HG03558 (cell line): ENCODE measurements around the gene NUP42.
"Not testable (repeated sequence)": the region's sequence is repeated elsewhere in the genome, so short reads cannot be mapped to it uniquely, and the experiment has no call there.

Experiments used
- ATAC-seq: cut with Tn5 transposase; IDR thresholded peaks from one replicate; pipeline ENCODE4 v1.9.1; 2021; ENCODE audit warnings: moderate number of reproducible peaks; ENCODE audit not compliant: unreplicated experiment; ENCODE audit errors: extremely low read depth

The NUP42 gene

GRCh38 chr7:23197745-23198144 is 15.9 kb downstream of the NUP42 start:
- not testable (repeated sequence) for ATAC-seq

- no peak for ATAC-seq
These were observed 18.5 kb downstream of the NUP42 start for GRCh38 chr7:23200331-23200730.

- no peak for ATAC-seq
These were observed 22.4 kb downstream of the NUP42 start for GRCh38 chr7:23204241-23204640.

GRCh38 chr7:23205577-23205908 is 23.7 kb downstream of the NUP42 start:
- no peak for ATAC-seq

DNA sequence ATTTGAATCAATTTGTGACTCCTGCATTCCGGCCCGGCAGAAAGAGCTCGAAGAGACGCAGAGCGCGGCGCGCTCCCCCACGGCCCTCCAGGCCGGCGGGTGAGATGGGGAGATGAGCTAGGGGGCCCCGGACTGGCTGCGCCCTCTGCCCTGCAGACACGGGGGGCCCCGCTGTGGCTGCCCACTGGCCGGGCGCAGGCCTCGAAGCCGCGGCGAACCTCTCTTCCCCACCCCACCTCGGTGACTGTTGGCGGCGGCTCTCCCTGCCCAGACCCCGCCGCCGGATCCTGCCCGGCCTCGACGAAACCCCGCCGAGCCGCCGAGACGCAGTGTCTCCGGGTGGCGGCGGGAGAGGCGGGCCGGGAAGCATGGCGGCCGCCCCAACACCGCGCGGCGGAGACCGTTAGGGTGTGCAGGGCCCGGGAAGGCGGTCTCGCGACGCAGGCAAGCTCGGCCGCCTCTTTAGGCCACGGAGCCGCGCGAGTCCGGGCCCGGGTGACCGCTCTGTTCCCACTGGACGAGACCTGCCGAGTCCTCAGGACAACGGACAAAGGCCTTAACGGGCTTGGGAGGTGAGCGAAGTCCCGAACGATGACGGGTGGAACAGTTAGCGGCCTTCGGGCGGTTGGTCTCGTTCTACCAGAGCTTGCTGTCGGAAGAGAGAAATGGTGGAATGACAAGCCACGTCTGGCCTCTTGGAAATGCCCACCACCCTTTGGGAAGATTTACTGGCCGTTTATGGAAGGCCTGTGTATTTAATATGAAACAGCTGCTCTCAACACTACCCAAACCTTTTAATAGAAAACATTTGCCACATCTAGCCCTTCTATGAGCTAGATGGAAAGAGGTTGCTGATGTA is 24.3 kb downstream of the NUP42 start:
- no peak for ATAC-seq

GRCh38 chr7:23207021-23207420 is 25.2 kb downstream of the NUP42 start:
- no peak for ATAC-seq

GRCh38 chr7:23207884-23208283 is 26.0 kb downstream of the NUP42 start:
- ATAC-seq = no peak

DNA sequence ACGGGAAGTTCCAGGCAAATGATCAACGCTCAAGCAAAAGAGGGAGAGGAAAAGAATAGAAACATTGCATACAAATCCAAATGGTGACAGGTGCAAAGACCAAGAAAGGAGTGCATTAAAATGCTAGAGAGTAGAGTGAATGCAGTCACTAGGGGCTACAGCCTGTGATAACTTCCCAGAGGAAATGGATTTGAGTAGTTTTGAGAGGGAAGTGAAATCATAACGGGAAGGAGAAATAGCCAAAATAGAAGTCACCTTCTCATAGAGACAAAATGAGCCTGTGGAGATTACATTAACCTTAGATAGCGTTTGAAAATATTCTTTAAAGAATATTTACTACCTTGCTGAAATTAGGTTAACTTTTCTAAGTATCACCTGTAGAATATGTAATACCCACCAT is 26.5 kb downstream of the NUP42 start:
- no peak for ATAC-seq

DNA sequence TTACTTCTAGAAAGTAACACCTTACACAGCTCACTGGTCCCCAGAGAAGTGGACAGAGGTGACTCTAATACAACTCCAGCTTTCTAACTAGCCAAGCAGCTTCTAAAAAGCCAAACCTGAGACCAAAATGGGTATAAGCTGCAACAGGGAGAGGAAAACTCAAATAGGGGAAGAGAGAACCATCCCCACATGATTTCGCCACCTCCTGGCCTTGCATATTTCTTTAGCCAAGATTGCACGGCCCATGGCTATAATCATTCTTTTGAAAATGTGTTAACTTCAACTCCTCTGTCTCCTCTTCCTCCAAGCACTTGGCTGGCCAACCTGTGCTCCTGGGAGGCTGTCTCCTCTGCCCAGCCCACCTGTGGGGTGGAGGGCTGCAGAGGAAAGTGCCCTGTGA is 28.7 kb downstream of the NUP42 start:
- no peak for ATAC-seq

- ATAC-seq = no peak
These were observed 29.7 kb downstream of the NUP42 start for GRCh38 chr7:23211589-23211988.

DNA sequence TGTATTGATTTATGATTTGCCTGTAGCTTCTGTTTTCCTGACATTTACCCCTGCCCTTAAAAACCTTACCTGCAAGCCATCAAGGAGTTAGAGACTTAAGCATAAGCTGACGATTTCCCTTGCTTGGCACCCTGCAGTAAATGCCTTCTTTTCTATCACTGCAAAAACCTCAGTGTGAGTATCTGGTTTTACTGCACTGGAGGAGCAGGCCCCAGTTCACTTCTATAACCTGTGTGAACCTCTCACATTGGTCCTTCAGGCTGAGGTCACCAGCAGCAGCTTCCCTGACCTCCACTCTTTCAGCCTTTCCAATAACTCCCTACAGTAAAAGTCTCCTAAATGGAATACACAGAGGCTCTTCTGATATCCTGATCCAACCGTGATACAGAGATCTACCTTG is 30.5 kb downstream of the NUP42 start:
- ATAC-seq = no peak

DNA sequence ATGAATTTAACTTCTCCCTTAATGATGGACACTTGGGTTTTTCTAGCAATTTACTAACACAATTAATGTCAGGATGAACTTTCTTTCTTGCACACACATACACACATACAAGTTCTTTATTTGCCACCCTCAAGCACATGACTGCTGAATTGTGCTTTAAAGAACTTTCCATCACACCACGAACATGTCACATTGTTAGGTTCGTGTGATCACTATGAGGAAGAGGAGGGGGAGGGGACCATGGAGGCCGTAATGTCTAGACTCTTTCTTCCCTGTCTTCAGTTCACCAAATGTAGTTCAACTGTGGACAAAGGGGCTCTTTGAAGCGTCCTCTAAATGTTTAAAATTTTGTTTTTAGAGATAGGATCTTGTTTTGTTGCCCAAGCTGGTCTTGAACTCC is 31.0 kb downstream of the NUP42 start:
- no peak for ATAC-seq

DNA sequence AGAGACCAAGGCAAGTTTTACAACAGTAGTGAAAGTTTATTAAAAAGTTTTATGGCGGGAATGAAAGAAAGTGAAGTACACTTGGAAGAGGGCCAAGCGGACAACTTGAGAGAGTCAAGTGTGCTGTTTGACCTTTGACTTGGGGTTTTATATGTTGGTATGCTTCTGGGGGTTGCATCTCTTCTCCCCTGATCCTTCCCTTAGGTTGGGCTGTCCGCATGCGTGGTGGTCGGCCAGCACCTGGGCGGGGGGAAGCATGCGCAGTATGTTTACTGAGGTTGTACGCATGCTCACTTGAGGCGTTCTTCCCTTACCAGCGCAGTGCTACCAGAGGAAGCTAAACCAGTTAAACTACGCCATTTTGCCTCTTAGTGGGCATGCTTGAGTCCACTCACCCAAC is 31.9 kb downstream of the NUP42 start:
- ATAC-seq = no peak

DNA sequence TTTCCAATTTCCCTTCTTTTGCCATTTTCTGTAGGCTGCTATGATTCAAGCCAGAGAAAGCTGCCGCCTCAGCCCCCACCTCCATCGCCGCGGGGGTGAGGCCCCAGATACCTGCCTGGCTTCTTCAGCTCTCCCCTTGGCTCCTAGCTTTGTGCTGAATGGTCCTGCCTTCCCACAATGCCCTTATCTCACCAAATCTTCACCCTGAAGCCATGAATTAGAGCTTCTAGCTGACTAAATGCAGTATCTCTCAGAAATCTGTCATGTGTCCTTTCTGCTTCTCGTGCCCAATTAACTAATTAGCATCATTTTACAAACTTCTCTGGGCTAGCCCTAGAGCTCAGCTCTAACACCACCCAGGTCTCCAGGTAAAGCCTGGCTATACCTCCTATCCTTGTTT is 32.6 kb downstream of the NUP42 start:
- no peak for ATAC-seq

GRCh38 chr7:23214938-23215337 is 33.1 kb downstream of the NUP42 start:
- ATAC-seq = no peak

DNA sequence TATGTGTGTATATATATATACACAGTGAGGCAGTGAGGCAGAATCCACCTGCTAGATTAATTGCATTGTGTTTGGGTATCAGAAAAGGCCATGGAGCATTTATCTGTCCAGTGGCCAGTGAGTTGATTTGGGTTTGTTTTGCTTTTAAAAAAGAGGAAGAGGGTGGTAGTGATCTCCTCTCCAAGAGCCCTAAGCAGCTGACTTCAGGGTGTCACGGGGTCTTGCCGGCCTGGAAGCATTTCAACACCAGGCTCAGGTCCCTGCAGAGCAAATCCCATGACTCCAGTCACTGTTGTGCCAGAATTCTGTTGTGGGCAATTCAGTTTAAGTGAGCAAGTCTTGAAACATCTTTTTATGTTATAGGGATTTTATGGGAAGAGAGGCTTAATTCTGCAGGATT is 34.2 kb downstream of the NUP42 start:
- no peak for ATAC-seq

- ATAC-seq = no peak
These were observed 36.3 kb downstream of the NUP42 start for GRCh38 chr7:23218196-23218595.

GRCh38 chr7:23220690-23221305 is 39.0 kb downstream of the NUP42 start:
- no peak for ATAC-seq

DNA sequence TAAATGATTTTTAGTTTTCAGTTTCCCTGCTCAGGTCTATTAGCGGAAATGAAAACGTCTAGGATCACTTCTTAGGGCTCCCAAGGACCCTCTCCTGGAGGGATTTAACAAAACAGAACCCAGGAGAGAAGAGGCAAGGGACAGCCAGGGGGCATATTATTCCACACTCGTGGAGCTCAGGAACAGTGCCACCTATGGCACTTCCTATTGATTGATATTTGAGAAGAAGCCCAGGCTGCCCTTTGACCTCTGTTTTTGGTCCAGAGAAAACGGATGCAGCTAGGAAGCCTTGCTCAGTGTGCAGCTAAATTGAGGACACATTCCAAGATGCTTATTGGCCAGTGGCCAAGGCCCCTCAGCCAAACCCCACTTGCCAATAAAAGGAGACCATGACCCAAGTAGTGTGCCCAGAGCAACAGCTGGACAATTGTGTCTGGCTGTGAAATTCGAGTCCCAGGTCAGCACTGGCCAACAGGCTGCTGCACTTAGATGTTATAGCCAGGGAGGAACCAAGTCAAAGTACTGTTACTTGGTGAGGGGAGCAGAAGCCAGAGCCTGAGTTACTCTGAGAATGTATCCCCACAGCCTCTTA is 40.7 kb downstream of the NUP42 start:
- no peak for ATAC-seq

GRCh38 chr7:23224364-23224763 is 42.5 kb downstream of the NUP42 start:
- ATAC-seq = not testable (repeated sequence)

DNA sequence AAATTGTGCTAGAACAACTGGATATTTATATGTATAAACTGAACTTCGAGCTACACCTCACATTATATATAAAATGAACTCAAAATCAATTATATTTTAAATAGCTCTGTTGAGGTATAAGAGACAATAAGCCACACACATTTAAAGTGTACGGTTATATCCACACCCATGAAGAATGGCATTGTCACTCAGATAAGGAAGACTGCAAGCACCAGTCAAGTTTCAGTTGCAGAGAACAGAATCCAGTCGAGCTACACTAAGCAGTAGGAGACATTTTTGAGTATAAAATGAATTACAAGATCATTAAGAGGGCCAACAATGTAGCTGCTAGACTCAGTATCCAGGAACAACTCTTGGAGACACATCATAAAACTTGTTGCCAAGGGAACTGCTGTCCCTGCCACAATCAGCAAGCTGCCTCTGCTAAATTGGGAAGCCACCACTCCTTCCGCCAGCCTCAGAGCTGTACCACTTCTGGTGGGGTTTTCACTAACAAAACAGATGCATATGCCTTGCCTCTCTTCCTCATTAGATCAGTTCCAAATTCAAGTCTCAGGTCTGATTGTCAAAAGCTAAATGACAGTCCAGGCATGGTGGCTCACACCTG is 45.1 kb downstream of the NUP42 start:
- ATAC-seq = no peak
